GM21786 (cell line): ENCODE results near the gene RRM1.
"Not testable (repeated sequence)": the region's sequence is repeated elsewhere in the genome, so short reads cannot be mapped to it uniquely, and the experiment has no call there.

ENCODE experiments used
- ATAC-seq: cut with Tn5 transposase; IDR thresholded peaks from one replicate; pipeline ENCODE4 v1.9.1; 2021; ENCODE audit not compliant: unreplicated experiment

The RRM1 gene

DNA sequence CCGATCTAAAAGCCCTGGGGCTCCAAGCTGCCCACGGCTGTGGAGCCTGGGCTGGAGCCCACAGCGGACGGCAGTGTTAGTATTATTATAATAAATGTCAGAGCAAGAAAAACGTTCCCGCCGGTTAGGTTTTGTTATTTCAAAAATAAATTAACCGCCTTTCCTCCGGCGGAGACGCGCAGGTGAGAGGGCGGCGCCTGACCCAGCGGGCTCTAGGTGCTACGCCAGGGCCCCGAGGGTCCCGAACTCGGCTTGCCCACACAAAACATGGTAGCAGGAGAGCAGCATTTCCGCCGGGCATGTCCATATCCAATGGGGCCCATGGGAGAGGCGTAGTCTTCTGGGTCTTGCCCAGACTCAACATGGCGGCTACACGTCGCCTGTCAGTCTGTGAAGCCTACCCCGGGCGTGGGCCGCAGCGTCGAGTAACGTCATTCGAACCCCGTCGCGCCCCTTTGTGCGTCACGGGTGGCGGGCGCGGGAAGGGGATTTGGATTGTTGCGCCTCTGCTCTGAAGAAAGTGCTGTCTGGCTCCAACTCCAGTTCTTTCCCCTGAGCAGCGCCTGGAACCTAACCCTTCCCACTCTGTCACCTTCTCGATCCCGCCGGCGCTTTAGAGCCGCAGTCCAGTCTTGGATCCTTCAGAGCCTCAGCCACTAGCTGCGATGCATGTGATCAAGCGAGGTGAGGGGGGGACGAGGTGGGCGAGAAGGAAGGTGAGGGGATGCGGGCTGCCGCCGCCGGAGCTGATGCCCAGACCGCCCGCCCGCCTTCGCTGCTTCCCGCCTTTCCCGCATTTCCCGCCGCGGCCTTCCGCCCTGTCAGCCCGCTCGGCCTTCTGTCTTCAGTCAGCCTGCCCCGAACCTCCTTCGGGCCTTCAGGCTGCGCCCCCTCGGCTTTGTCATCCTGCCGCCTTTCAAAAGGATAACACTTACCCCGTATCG, at the start of gene RRM1:
Gene RRM1, plus strand, starts transcription at position 452 of the 944 bp plus-strand sequence. Its CDS starts 214 bp downstream, at position 666.
- peak; percentile 97 for ATAC-seq

- ATAC-seq = no peak
These were observed 49.5 kb upstream of the RRM1 start for GRCh38 chr11:4044976-4045646.

DNA sequence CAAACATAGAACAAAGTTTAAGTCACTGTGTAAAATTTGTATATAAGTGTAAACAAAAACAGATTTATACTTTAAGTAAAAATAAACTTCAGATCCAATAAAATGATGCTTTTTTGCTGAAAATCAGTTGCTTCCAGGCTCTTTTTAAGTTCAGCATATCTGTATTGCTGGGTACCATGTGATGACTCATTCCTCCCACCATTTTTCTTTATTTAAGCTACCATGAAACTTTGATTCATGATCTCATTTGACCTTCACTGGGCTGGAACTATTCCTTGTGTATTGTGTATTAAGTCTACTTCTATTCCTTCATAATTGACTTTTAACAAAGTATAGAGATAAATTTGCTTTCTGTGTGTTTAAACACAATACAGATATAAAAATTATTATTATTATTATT, 46.3 kb upstream of the RRM1 start:
- no peak for ATAC-seq

- ATAC-seq = no peak
These were observed 45.6 kb upstream of the RRM1 start for GRCh38 chr11:4049006-4049405.

- no peak for ATAC-seq
These were observed 44.5 kb upstream of the RRM1 start for GRCh38 chr11:4050138-4050537.

- ATAC-seq = not testable (repeated sequence)
These were observed 41.4 kb upstream of the RRM1 start for GRCh38 chr11:4053200-4053599.

DNA sequence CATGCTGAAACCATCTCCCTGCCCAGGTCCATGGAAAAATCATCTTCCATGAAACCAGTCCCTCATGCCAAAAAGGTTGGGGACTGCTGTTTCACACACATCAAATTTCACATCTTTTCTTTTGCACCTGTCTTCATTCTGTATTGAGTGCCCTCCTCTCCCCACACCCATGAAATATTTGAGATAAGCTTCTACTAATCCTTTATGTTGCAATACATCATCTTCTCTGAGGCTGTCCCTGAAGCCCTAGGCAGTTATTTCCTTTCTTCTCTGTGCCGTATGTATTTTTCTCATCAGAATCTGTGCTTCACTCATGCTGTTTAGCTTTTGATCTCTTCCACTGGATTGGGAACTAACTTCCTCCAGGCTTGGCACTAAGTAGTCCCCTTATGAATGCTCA, 40.0 kb upstream of the RRM1 start:
- ATAC-seq = no peak

DNA sequence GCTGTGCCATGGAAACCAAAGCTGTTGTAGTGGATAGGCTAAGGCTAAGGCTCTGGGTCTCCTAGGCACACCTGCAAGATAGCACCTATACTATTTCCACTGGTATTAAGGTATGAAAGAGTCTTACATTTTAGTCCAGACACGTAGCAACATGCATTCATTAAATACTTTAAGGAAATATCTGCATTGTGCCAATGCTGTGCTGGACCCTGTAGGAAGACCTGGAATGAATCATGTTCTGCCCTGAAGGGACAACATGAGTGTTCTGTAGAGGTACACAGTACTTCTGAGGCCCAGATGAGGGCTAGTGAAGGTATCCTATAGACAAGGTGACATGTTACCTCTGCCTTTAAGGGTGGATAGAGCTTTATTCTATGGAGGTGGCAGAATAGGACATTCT, 35.2 kb upstream of the RRM1 start:
- ATAC-seq = no peak

DNA sequence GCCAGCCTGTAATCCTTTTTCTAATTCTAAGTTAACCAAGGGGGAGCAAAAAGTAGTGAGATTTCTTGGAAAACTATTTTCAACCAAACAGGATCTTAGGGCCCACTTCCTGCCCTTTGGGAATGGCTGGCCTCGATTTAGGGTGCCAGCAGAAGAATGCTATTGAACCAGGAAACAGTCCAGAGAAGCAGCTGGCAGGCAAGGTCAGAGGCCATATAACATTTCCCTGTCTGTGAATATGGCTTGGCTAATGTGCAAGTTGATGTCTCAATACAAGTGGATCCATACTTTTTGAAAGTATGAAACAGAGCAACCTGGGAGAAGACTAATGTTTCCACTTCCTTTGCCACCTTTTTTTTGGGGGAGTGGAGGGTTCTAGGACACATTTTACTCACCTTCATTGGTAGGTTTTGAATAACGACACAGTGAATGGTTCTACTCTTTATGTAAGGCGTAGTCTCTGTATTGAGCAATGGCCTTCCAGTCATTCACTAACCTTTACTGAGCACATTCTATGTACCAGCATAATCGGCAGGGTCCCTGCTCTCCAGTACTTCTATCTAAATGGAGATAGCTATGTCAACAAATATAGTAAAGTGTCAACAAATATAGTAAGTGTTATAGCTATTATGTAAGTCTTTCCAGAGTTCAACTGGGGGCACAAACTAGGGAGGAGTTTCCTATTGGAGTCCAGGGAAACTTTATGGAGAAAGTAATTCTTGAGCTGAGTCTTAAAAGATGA, 34.2 kb upstream of the RRM1 start:
- no peak for ATAC-seq

DNA sequence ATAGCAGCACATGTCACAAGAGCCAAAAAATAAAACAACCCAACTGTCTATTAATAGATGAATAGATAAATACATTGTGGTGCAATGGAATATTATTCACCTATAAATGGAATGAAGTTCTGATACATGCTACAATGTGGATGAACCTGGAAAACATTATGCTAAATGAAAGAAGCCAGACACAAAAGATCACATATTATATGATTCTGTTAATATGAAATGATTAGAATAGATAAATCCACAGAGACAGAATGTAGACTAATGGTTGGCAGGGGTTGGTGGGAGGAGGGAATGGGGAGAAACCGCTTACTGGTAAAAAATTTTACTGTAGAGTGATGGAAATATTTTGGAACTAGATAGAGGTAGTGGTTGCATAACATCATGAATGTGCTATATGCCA, 32.9 kb upstream of the RRM1 start:
- no peak for ATAC-seq

DNA sequence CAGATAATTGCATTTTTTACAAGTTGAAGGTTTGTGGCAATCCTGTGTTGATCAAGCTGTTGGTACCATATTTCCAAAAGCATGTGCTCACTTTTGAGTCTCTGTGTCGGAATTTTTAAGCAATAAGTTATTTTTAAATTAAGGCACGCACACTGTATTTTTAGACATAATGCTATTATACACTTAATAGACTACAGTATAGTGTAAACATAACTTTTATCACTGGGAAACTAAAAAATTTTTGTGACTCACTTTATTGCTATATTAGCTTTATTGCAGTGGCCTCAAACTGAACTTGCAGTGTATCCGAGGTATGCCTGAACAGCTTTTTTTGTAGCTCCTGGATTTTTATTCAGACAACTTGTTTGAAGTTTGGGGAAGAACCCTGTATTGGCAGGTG, 31.3 kb upstream of the RRM1 start:
- no peak for ATAC-seq

GRCh38 chr11:4064278-4064955, 30.2 kb upstream of the RRM1 start:
- no peak for ATAC-seq

- ATAC-seq = no peak
These were observed 29.5 kb upstream of the RRM1 start for GRCh38 chr11:4065086-4065485.

DNA sequence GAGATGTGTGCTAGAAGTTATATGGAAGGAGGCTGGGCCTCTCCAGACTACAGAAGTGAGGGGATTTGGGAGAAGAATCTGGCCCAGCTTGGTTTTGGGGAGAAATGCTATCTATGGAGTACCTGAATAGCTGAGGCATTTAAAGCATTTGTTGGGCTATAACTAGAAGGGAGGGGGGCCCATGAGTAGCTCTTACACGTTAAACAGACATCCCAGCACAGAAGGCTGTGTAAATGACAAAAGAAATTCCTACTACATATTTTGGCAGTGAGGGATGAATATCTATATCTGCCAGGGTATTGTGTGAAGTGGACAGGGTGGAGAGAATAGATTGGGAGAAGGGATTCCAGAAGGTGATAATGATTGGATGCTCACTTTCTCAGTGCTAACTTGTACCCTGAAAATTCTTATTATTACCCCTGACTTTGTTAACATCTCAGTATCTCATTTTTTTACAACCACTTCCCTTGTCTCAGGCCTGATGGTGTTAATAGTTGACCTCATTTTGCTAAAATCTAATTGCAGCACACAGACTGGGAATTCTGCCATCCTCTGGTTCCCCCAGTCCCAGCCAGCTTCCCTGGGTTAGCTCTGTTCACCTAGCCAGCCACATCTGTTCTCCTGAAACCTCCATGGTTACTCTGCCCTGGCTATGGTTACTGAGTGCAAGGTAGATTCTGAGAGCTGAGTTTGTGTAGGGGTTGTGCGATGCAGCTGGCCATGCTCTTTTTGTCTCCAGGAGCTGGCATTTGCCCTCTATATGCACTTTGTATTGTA, 28.8 kb upstream of the RRM1 start:
- ATAC-seq = no peak

DNA sequence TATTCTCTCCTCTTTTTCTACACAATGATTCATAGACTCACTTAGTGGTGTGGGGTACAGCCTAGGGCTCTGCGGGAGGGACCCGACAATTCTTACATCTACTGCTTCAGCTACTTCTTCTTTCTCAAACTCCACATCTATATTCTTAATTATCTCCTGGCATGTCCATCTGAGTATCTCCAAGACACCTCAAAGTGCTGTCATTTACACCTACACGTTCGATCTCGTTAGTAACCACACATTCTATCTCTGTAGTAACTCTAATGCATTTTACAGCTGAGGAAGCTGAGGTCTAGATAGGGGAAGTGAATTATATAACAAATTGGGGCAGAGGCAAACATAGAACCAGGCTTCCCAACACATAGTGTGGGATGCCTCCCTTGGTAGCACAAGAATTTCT, 27.7 kb upstream of the RRM1 start:
- no peak for ATAC-seq

GRCh38 chr11:4068962-4069361, 25.6 kb upstream of the RRM1 start:
- ATAC-seq = no peak

- no peak for ATAC-seq
These were observed 23.3 kb upstream of the RRM1 start for GRCh38 chr11:4071325-4071724.

DNA sequence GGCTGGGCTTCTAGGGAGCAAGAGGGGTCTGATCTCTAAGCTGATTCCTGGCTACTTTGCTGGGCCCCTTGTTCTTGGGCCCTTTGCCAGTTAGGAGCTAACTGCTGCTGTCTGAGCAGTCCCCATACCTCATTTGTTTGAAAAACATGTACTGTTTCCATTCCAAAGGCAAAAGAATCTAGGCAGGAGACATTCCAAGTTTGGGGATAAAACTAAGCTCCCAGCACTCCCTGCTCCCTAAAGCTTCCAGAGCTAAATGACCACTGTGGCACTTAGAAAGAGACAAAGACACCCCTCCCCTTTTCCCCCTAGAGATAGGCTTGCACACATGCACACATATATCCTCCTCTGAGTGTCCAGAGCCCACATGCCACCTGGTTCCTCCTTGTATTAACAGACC, 22.7 kb upstream of the RRM1 start:
- no peak for ATAC-seq

DNA sequence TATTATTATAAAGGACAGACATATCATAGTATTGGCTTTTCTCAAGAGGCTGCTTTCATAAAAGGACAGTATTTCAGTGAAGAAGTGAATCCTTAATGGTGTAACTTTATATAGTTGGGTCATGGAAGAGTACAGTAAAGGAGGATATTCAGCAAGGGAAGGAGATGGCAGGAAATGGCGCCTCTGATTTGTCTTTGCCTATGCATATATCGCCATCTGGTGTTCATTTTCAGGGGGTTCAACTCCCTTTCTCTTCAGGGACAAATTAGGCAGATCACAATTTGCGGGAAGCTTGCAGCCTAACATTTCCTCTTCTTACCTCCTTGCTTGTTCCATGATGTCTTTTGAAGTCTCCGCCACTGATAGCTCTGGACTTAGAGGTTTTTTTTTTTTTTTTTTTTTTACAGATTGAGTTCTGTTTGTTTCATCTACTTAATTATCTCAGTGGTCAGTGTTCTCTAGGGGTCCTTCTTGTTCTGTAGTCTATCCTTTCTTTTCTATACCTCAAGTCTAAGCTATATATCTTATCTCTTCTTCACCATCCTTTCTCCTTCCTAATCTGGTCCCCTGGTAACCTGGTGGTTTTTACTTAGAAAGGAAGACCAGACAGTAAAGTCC, 21.8 kb upstream of the RRM1 start:
- ATAC-seq = peak; percentile 72

DNA sequence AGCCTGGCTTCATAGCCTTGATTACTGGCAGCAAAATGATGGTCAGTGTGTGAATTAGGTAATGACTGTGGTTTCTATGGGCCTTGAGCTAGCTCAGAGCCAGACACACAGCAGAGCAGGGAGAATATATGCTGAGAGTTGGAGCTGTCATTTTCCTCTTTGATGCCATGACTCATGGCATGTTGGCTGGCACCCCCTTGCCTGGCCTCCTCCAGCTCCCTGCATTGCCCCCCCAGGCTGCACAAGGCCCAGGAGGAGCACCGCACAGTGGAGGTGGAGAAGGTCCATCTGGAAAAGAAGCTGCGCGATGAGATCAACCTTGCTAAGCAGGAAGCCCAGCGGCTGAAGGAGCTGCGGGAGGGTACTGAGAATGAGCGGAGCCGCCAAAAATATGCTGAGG, 20.3 kb upstream of the RRM1 start:
- no peak for ATAC-seq
